Sigmoid colon (tissue), 7 donors: ENCODE data around the gene ERI3. TPM values are rescaled to one million over a fixed set of nuclear protein-coding genes. Genes with fewer than 3 reads are reported as not detected.

Experiments
- DNase-seq: peaks from one replicate; pipeline ENCODE4 v3.0.0-alpha.2; 2019
- H3K27ac ChIP-seq, 4 donors: fragments of 200-600 bp; sonication (generic); one replicate each; pipeline ENCODE4 v1.5.1; 2016 to 2019; ENCODE audit warnings: mild to moderate bottlenecking in 1 of 4
- H3K27me3 ChIP-seq, 3 donors: fragments of 200-600 bp; sonication (generic); one replicate each; pipeline ENCODE4 v1.5.1; 2019; ENCODE audit warnings: mild to moderate bottlenecking in 1 of 3
- H3K36me3 ChIP-seq, 4 donors: fragments of 200-600 bp; sonication (generic); one replicate each; pipeline ENCODE4 v1.5.1; 2016 to 2019
- H3K4me1 ChIP-seq, 4 donors: fragments of 200-600 bp; sonication (generic); one replicate each; pipeline ENCODE4 v1.5.1; 2017 to 2019
- H3K4me3 ChIP-seq, 4 donors: fragments of 200-600 bp; sonication (generic); one replicate each; pipeline ENCODE4 v1.5.1; 2017 to 2019; ENCODE audit warnings: mild to moderate bottlenecking in 2 of 4, moderate library complexity in 1 of 4
- H3K9me3 ChIP-seq, 4 donors: fragments of 200-600 bp in 3 of 4; sonication (generic) in 3 of 4; one replicate each; pipeline versions ENCODE4 v1.5.1 to v1.6.1; 2013 to 2019
- EP300 ChIP-seq, 4 donors: sonication (generic); formaldehyde crosslinking; IDR thresholded peaks; one replicate each; pipeline ENCODE4 v1.6.1; 2017; ENCODE audit warnings: antibody characterized with exemption in 4 of 4
- POLR2A ChIP-seq, 2 donors: fragments of 450-650 bp; IDR thresholded peaks; one replicate each; pipeline ENCODE4 v1.6.1; 2016; ENCODE audit warnings: antibody characterized with exemption in 2 of 2, mild to moderate bottlenecking in 2 of 2, moderate library complexity in 2 of 2
- POLR2AphosphoS5 ChIP-seq, 4 donors: sonication (generic); formaldehyde crosslinking; IDR thresholded peaks; one replicate each; pipeline ENCODE4 v1.6.1; 2017; ENCODE audit warnings: antibody characterized with exemption in 4 of 4
- WGBS, 2 donors: extraction: QIAGEN DNeasy Blood & Tissue Kit; methylation state at CpG; one replicate each; pipeline ENCODE4 v1.1.7; 2013; 5-methylcytosine and 5-hydroxymethylcytosine counted together
- intact Hi-C: fragments of 100-400 bp; cut with DNase I; formaldehyde crosslinking; loops from one replicate; pipeline ENCODE4 v1.15.1; 2023
- polyA plus RNA-seq, 3 donors: library from polyadenylated mRNA; stranded (reverse); fragments of 200-250 nt; gene quantifications; one replicate each; pipeline ENCODE4 v1.2.3, GENCODE V29; 2013
- total RNA-seq, 4 donors: library from RNA; depleted of rRNA; stranded (reverse); fragments of >200 nt; gene quantifications; one replicate each; pipeline ENCODE4 v1.1.0, GENCODE V29; 2016
- TF ChIP-seq, protein P1 (sequence below), 4 experiments: fragments of 450-650 bp in 3 of 4; fragments of 200-600 bp in 1 of 4; IDR thresholded peaks; one replicate each; pipeline ENCODE4 v1.5.1; 2016 to 2019; ENCODE audit warnings: antibody characterized with exemption in 4 of 4, mild to moderate bottlenecking in 3 of 4, moderate library complexity in 2 of 4
- donor health status: healthy with polysubstance abuse.
- donor health status: Bipolar disorder and iron deficiency.
- donor health status: healthy.

Gene ERI3
- total and polyA plus RNA-seq, 7 donors, result 25.6 to 88.3 (median 40.3) TPM

DNA sequence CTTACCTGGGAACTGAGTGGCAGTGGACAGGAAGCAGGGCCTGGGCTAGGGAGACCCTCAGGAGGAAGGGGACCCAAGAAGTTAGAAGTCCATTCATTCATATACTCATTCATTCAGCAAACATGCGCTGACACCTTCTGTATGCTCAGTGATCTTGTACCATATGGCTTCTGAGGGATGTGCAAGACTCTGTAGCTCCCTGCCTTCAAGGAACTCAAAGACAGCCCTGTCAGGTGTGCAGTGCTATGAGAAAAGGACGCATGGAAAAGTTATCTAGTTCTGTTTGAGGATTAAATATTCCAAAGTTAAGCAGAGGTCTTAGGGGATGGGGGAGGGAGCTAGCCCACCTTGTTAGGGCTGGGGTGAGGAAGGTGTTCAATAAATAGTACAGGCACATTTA, 129.3 kb downstream of the ERI3 start:
- TF ChIP-seq EP300 (IDR thresholded peaks at IDR 0.05), result no peak
- TF ChIP-seq, protein P1, sequence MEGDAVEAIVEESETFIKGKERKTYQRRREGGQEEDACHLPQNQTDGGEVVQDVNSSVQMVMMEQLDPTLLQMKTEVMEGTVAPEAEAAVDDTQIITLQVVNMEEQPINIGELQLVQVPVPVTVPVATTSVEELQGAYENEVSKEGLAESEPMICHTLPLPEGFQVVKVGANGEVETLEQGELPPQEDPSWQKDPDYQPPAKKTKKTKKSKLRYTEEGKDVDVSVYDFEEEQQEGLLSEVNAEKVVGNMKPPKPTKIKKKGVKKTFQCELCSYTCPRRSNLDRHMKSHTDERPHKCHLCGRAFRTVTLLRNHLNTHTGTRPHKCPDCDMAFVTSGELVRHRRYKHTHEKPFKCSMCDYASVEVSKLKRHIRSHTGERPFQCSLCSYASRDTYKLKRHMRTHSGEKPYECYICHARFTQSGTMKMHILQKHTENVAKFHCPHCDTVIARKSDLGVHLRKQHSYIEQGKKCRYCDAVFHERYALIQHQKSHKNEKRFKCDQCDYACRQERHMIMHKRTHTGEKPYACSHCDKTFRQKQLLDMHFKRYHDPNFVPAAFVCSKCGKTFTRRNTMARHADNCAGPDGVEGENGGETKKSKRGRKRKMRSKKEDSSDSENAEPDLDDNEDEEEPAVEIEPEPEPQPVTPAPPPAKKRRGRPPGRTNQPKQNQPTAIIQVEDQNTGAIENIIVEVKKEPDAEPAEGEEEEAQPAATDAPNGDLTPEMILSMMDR (IDR thresholded peaks at IDR 0.05), result no peak
- no peak for TF ChIP-seq POLR2AphosphoS5 (IDR thresholded peaks at IDR 0.05)
- no peak for TF ChIP-seq POLR2A (IDR thresholded peaks at IDR 0.05)
- H3K36me3 ChIP-seq, result peaks cover 2 to 19% (median 5%) of the 10 kb centered on the region in 4 donors
- H3K27me3 ChIP-seq, result no peaks in the 10 kb centered on the region
- DNase-seq, result no peak
- intact Hi-C loops, result no loop called here
- 96 to 98% methylated on average over 2 of the region's 2 CpGs for WGBS, 2 donors
- no peaks in the 10 kb centered on the region for H3K9me3 ChIP-seq
- peaks cover 0 to 12% (median 6%) of the 10 kb centered on the region in 4 donors for H3K4me1 ChIP-seq
- no peak overlapping the region for H3K4me3 ChIP-seq
- H3K27ac ChIP-seq, result no peak overlapping the region

DNA sequence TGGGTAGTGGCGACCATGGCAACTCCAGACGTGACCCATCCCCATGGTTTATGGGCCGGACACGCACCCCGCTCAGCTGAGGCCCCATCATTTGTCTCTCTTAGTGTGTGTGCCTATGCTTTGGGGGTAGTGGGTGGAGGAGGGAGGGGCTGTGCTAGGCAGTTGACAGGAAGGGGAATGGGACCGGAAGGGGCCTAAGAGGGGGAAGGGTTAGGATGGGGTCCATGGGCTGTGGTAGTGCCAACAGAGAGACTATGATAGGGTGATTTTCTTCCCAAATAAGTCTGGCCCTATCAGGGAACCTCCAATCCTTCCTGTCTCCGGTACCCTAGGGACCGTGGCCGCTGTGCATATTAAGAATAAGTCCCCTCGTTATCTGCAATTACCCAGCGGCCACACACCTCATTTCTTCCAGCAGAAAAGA, 131.9 kb downstream of the ERI3 start:
- Histone ChIP-seq H3K27ac (no peak overlapping the region), H3K4me3 (no peak overlapping the region), H3K9me3 (no peaks in the 10 kb centered on the region), H3K4me1 (peaks cover 0 to 14% (median 10%) of the 10 kb centered on the region in 4 donors), H3K27me3 (no peaks in the 10 kb centered on the region), H3K36me3 (peaks cover 27 to 45% (median 30%) of the 10 kb centered on the region in 4 donors)
- DNase-seq, result no peak
- TF ChIP-seq POLR2AphosphoS5 (IDR thresholded peaks at IDR 0.05) (no peak), EP300 (IDR thresholded peaks at IDR 0.05) (no peak), POLR2A (IDR thresholded peaks at IDR 0.05) (no peak)
- TF ChIP-seq, protein P1 (IDR thresholded peaks at IDR 0.05), result no peak
- 66 to 89% methylated on average over 11 of the region's 11 CpGs for WGBS, 2 donors
- intact Hi-C loops, result no loop called here

DNA sequence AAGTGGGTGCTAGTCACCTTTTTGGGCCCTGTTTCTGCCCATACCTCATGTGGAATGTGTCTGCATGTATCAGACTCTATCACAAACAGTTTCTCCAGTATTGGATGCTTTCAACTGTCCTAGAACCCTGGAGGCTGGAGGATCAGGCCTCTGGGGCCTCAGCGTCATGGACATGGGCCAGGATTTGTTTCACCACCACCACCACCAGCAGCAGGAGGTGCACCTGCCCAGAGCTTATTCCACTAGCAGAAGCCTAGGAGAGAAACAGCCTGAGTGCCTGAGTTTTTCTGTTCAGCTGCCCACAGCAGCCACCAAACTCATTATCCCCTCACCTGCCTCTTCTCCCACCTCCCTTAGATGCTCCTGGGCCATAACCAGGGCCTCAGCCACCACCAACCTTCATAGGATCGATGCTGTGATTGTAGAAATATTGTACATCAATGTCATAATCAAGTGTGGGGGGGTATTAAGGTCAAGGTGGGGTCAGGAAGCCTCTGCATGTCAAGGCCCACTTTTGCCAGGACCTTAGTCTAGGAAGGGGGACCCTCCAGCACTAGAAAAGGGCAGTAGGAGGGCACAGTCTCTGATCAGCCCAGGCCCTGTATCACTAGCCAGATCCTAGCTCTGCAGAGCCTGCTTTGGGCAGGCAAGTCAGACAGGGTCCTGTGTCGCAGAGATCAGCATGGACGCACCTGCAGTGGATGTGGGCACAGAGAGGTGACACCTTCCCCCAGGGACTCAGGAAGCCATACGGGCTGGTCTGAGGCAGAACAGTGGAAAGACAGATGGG, 132.5 kb downstream of the ERI3 start:
- H3K4me1 ChIP-seq, result peaks cover 0 to 20% (median 15%) of the 10 kb centered on the region in 4 donors
- DNase-seq, result no peak
- H3K9me3 ChIP-seq, result no peaks in the 10 kb centered on the region
- H3K4me3 ChIP-seq, result no peak overlapping the region
- H3K36me3 ChIP-seq, result peaks cover 28 to 48% (median 32%) of the 10 kb centered on the region in 4 donors
- no peaks in the 10 kb centered on the region for H3K27me3 ChIP-seq
- intact Hi-C loops, result no loop called here
- no peak overlapping the region for H3K27ac ChIP-seq
- no peak for TF ChIP-seq POLR2A (IDR thresholded peaks at IDR 0.05)
- TF ChIP-seq EP300 (IDR thresholded peaks at IDR 0.05), result no peak
- TF ChIP-seq, protein P1 (IDR thresholded peaks at IDR 0.05), result no peak
- TF ChIP-seq POLR2AphosphoS5 (IDR thresholded peaks at IDR 0.05), result no peak
- 78 to 81% methylated on average over 5 of the region's 5 CpGs for WGBS, 2 donors

DNA sequence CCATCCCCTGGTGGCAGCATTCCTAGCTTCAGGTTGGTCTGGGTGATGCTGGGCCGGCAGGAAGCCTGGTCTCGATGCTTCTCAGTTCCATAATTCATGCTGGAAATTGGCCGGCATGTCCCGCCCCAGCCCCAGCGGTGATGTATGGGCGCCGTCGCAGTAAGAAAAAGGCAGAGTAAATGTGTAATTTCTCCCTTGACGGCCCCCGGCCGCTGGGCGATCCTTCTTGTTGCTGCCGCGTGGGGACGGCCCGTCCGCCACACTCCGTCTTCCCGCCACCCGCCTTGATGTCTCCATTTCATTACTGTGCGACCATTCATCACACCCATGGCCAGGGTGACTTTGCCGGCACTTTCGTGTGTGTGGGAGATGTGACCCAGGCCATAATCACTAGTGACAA, 133.3 kb downstream of the ERI3 start:
- Histone ChIP-seq H3K9me3 (no peaks in the 10 kb centered on the region), H3K4me3 (no peak overlapping the region), H3K27me3 (no peaks in the 10 kb centered on the region), H3K4me1 (peaks cover 0 to 23% (median 18%) of the 10 kb centered on the region in 4 donors), H3K36me3 (peaks cover 28 to 50% (median 34%) of the 10 kb centered on the region in 4 donors), H3K27ac (no peak overlapping the region)
- TF ChIP-seq POLR2AphosphoS5 (IDR thresholded peaks at IDR 0.05) (no peak), POLR2A (IDR thresholded peaks at IDR 0.05) (no peak), EP300 (IDR thresholded peaks at IDR 0.05) (no peak)
- TF ChIP-seq, protein P1 (IDR thresholded peaks at IDR 0.05), result no peak
- intact Hi-C loops, result no loop called here
- no peak for DNase-seq
- WGBS, 2 donors, result 93 to 95% methylated on average over 23 of the region's 23 CpGs
